ENCODE measurements around the gene PPFIBP2.

GRCh38 chr11:7656704-7657103 lies 142.9 kb downstream of the PPFIBP2 start:
- TF ChIP-seq CTCF (IDR thresholded peaks at IDR 0.05) (no peak), POLR2A (IDR thresholded peaks at IDR 0.05) (no peak)

Data from thyroid gland (tissue), 4 donors.